GM06990 (cell line): ENCODE results near the gene CTDSP2.
"Not testable (repeated sequence)": the region's sequence is repeated elsewhere in the genome, so short reads cannot be mapped to it uniquely, and the experiment has no call there.

Experiments
- DNase-seq: peaks from one replicate; pipeline ENCODE4 v3.0.0-alpha.2; 2011; ENCODE audit not compliant: insufficient read length; ENCODE audit errors: extremely low read depth
- H3K27me3 ChIP-seq: replicated peaks from 2 replicates; pipeline ENCODE4 v1.6.0; 2011; ENCODE audit warnings: low read length; ENCODE audit not compliant: control insufficient read depth, insufficient read depth
- H3K36me3 ChIP-seq: 2 replicates; pipeline ENCODE4 v1.5.1; 2011; ENCODE audit warnings: low read length; ENCODE audit not compliant: control insufficient read depth, insufficient read depth
- H3K4me3 ChIP-seq: replicated peaks from 2 replicates; pipeline ENCODE4 v1.5.1; 2011; ENCODE audit warnings: low read depth, mild to moderate bottlenecking, control low read depth, low read length
- CTCF ChIP-seq: IDR thresholded peaks from 2 replicates; pipeline ENCODE4 v1.5.1; 2011; ENCODE audit warnings: low read length, control low read depth, mild to moderate bottlenecking, inconsistent platforms; ENCODE audit not compliant: insufficient read depth, poor library complexity, severe bottlenecking

CTDSP2 gene

GRCh38 chr12:57887631-57888408 is 41.3 kb upstream of the CTDSP2 start:
- H3K27me3 ChIP-seq: no peaks in the 10 kb centered on the region
- TF ChIP-seq CTCF: no peak
- no peak overlapping the region for H3K4me3 ChIP-seq
- no peak for DNase-seq
- no peaks in the 10 kb centered on the region for H3K36me3 ChIP-seq

DNA sequence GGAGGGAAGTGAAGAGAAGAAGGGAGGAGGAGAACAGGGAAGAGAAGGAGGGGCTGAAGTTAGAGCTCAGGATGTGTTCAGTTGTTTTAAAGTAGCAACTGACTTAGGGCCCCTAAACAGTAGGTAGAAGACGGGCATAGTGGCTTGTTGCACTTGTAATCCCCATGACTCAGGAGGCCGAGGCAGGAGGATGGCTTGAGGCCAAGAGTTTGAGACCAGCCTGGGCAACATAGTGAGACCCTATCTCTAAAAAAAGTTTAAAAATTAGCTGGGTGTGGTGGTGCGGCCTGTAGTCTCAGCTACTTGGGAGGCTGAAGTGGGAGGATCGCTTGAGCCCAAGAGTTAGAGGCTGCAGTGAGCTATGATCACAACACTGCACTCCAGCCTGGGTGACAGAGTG is 40.4 kb upstream of the CTDSP2 start:
- not testable (repeated sequence) for H3K27me3 ChIP-seq, DNase-seq, H3K4me3 ChIP-seq, H3K36me3 ChIP-seq

GRCh38 chr12:57886542-57886941 is 40.0 kb upstream of the CTDSP2 start:
- no peak for DNase-seq
- no peak for TF ChIP-seq CTCF
- Histone ChIP-seq H3K27me3 (no peaks in the 10 kb centered on the region), H3K4me3 (no peak overlapping the region), H3K36me3 (no peaks in the 10 kb centered on the region)

- H3K4me3 ChIP-seq: no peak overlapping the region
- DNase-seq: no peak
- no peak for TF ChIP-seq CTCF
- no peaks in the 10 kb centered on the region for H3K27me3 ChIP-seq
- H3K36me3 ChIP-seq: no peaks in the 10 kb centered on the region
Observed at GRCh38 chr12:57885207-57885606, 38.7 kb upstream of the CTDSP2 start.

DNA sequence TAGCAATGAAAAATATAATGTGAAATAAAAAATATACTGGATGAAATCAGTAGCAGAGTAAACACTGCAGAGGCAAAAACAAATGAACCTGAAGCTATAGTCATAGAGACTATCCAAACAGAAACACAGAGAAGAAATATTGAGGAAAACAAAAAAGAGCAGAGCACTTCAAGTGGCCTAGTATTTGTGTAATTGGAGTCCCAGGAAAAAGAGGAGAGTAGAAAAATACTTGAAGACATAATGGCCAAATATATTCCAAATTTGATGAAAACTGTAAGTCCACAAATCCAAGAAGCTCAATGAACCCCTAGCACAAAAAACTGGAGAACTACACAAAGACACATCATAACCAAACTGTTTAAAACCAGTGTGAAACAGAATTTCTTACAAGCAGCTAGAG is 37.2 kb upstream of the CTDSP2 start:
- no peak for TF ChIP-seq CTCF
- Histone ChIP-seq H3K36me3 (no peaks in the 10 kb centered on the region), H3K27me3 (no peaks in the 10 kb centered on the region), H3K4me3 (no peak overlapping the region)
- no peak for DNase-seq

- no peaks in the 10 kb centered on the region for H3K36me3 ChIP-seq
- TF ChIP-seq CTCF: no peak
- no peak for DNase-seq
- H3K27me3 ChIP-seq: no peaks in the 10 kb centered on the region
- no peak overlapping the region for H3K4me3 ChIP-seq
Observed at GRCh38 chr12:57883057-57883456, 36.5 kb upstream of the CTDSP2 start.
